ENCODE data around the gene CCDC33. TPM values are rescaled to one million over a fixed set of nuclear protein-coding genes. Genes with fewer than 3 reads are reported as not detected.
A peak's percentile ranks its signal among the peaks of the same experiment; 100 is the strongest.

Gene CCDC33
- total and polyA plus RNA-seq, 5 donors from 2014 or later: not detected

DNA sequence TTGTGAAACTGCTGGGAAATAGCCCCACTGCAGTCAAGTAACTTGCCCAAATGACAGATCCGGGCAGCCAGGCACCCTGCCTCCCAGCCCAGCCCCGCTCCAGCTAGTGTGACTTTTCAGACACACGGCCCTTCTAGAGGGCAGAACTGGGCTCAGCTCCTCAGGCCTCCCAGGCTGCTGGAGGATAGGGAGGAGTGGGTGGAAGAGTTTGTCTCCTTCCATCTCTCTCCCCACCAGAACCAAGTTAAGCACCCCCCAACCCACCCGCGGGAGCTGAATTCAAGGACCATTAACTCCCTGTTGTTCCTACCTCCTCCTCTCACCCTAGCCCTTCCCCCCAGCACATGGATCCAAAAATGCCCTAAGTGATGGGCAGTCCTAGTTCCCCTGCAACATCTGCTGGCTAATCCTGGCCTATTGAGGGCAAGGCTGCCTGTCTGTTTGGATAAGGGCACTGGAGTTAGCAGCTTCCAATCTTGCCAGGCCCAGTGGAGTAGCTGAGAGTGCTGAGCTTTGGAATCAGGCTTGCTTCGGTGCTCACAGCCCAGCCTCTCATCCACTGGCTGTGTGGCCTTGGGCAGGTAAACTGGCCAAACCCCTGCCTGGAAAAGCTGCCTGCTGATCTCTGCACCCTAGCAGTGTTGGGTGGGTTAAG, 3.1 kb downstream of the CCDC33 start:
- Mint-ChIP-seq H3K27me3 (peaks cover 19% of the 10 kb centered on the region), H3K9me3 (peaks cover 0 to 4% (median 0%) of the 10 kb centered on the region in 7 donors), H3K4me1 (no peaks in the 10 kb centered on the region), H3K36me3 (no peaks in the 10 kb centered on the region), H3K4me3 (no peak overlapping the region), H3K27ac (no peak overlapping the region)
- Histone ChIP-seq H3K4me3 (ENCODE audit: low read depth, low read length) (no peak overlapping the region), H3K9me3 (ENCODE audit: control insufficient read depth in 2 of 2, low read length in 2 of 2) (no peaks in the 10 kb centered on the region), H3K27ac (ENCODE audit: insufficient read depth, low read length, poor library complexity, severe bottlenecking) (no peak overlapping the region), H3K4me1 (ENCODE audit: control insufficient read depth, insufficient read depth, low read length, poor library complexity, severe bottlenecking) (no peaks in the 10 kb centered on the region), H3K36me3 (ENCODE audit: control insufficient read depth, insufficient read depth, low read length) (no peaks in the 10 kb centered on the region), H3K27me3 (ENCODE audit: control insufficient read depth, insufficient read depth, low read length) (no peaks in the 10 kb centered on the region)
- ATAC-seq (ENCODE audit: low read depth in 2 of 2): no peak
- DNase-seq: no peak

DNA sequence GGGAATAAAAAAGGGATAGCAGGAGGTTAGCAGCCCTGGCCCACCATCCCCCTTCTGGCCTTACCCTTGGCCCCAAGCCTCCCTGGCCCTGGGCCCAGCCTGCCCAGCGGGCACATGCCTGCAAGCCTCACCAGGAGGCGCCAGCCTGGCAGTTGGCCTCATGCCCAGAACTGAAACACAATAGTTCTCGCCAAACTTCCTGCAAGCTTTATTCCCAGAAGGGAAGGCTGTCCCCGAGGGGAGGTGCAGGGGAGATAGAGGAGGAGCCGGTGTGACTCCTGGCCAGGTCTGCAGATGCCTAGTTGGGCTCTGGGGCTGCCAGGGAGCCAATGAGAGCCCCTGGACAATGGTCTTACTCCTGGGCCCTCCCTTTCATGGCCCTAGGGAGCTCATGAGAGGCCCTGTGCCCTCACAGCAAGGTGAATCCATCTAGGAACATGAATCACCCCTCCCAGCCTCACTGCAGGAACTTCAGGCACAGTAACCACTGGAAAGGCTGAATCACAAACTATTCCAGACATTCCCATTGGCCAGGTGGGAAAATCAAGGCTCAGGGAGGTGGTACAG, 4.0 kb downstream of the CCDC33 start:
- Histone ChIP-seq H3K36me3 (ENCODE audit: control insufficient read depth, insufficient read depth, low read length) (no peaks in the 10 kb centered on the region), H3K4me1 (ENCODE audit: control insufficient read depth, insufficient read depth, low read length, poor library complexity, severe bottlenecking) (peaks cover 1% of the 10 kb centered on the region), H3K27ac (ENCODE audit: insufficient read depth, low read length, poor library complexity, severe bottlenecking) (no peak overlapping the region), H3K27me3 (ENCODE audit: control insufficient read depth, insufficient read depth, low read length) (no peaks in the 10 kb centered on the region), H3K4me3 (ENCODE audit: low read depth, low read length) (no peak overlapping the region), H3K9me3 (ENCODE audit: control insufficient read depth in 2 of 2, low read length in 2 of 2) (no peaks in the 10 kb centered on the region)
- Mint-ChIP-seq H3K9me3 (peaks cover 0 to 4% (median 0%) of the 10 kb centered on the region in 7 donors), H3K4me3 (no peak overlapping the region), H3K36me3 (no peaks in the 10 kb centered on the region), H3K27me3 (peaks cover 27% of the 10 kb centered on the region), H3K4me1 (peaks cover 0 to 6% (median 2%) of the 10 kb centered on the region in 4 donors), H3K27ac (no peak overlapping the region)
- DNase-seq (no peak), ATAC-seq (ENCODE audit: low read depth in 2 of 2) (no peak)

DNA sequence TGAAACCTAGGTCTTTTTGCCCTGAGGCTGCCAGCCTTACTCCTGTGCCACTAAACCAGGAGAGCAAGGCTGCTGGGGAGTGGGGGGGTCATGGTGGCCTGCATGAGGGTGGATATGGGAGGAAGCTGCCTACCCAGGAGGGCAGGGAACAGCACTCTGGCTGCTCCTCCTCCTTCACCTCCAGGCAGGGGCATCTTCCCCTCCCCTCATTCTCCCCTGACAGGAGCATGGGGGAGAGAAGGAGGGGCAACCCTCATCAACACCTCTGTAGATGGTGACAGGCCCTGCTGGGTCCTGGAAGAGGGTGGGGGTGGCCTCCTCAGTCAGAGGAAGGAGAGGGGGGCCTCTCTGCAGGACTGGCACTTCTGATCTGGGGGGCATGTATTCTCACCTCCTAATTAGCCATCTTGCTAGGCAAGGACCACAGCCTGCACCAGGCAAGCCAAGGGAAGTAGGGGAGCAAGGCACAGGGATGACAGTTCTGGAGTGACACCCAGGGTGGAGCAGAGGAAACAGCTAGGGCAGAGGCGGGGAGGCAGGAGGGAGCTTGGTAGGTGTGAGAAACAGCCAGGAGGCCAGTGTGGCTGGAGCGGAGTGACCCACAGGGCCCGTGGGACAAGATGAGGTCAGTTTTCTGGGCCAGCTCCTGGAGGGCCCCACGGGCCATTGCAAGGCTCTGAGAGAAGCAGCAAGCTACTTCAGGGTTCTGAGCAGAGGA, 4.9 kb downstream of the CCDC33 start:
- Histone ChIP-seq H3K36me3 (ENCODE audit: control insufficient read depth, insufficient read depth, low read length) (no peaks in the 10 kb centered on the region), H3K27me3 (ENCODE audit: control insufficient read depth, insufficient read depth, low read length) (no peaks in the 10 kb centered on the region), H3K4me1 (ENCODE audit: control insufficient read depth, insufficient read depth, low read length, poor library complexity, severe bottlenecking) (peaks cover 5% of the 10 kb centered on the region), H3K4me3 (ENCODE audit: low read depth, low read length) (no peak overlapping the region), H3K27ac (ENCODE audit: insufficient read depth, low read length, poor library complexity, severe bottlenecking) (no peak overlapping the region), H3K9me3 (ENCODE audit: control insufficient read depth in 2 of 2, low read length in 2 of 2) (no peaks in the 10 kb centered on the region)
- Mint-ChIP-seq H3K4me3 (no peak overlapping the region), H3K27me3 (peaks cover 30% of the 10 kb centered on the region), H3K27ac (peak overlapping the region in 1 of 3 donors; percentile 13), H3K4me1 (peaks cover 0 to 9% (median 2%) of the 10 kb centered on the region in 4 donors), H3K36me3 (no peaks in the 10 kb centered on the region), H3K9me3 (peaks cover 0 to 4% (median 0%) of the 10 kb centered on the region in 7 donors)
- ATAC-seq (ENCODE audit: low read depth in 2 of 2): no peak
- DNase-seq: no peak

DNA sequence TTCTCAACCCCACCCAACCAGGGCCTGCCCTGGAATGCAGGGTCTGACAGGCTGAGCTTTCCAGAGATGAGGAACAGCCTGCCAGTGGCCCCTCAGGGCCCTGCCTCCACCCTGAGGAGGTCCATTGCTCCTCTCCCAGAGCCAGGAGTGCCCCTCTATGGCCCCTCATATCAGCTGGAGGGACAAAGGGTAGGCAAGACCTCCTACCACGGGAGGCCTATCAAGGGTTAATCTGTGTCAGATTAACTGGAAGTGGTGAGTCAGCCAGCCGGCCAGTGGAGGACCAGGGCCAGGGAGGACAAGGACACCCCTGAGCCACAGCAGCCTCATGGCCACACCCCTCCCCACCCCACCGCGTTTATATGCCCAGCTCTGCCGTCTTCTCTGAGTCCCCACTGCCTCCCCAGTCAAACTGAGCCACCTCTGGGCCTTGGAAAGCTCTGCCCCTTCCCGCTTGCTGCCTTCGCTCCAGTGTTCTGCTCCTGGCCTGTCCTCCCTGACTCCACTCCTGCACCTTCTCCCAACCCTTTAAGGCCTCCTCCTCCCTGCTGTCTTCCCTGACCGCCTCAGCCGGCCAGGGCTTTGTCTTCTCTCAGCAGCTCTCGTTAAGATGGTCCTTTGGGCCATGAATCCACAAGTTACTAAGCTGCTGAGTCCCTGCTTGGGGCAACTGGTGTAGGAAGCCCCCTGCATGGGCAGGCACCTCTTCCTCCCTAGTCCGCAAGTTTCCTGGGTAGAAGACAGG, 6.5 kb downstream of the CCDC33 start:
- Histone ChIP-seq H3K36me3 (ENCODE audit: control insufficient read depth, insufficient read depth, low read length) (no peaks in the 10 kb centered on the region), H3K27ac (ENCODE audit: insufficient read depth, low read length, poor library complexity, severe bottlenecking) (no peak overlapping the region), H3K4me1 (ENCODE audit: control insufficient read depth, insufficient read depth, low read length, poor library complexity, severe bottlenecking) (peaks cover 5% of the 10 kb centered on the region), H3K9me3 (ENCODE audit: control insufficient read depth in 2 of 2, low read length in 2 of 2) (no peaks in the 10 kb centered on the region), H3K4me3 (ENCODE audit: low read depth, low read length) (no peak overlapping the region), H3K27me3 (ENCODE audit: control insufficient read depth, insufficient read depth, low read length) (no peaks in the 10 kb centered on the region)
- Mint-ChIP-seq H3K9me3 (peaks cover 0 to 3% (median 0%) of the 10 kb centered on the region in 7 donors), H3K36me3 (no peaks in the 10 kb centered on the region), H3K27me3 (peaks cover 40% of the 10 kb centered on the region), H3K4me1 (peaks cover 0 to 9% (median 2%) of the 10 kb centered on the region in 4 donors), H3K27ac (no peak overlapping the region), H3K4me3 (no peak overlapping the region)
- ATAC-seq (ENCODE audit: low read depth in 2 of 2): no peak
- DNase-seq: no peak

DNA sequence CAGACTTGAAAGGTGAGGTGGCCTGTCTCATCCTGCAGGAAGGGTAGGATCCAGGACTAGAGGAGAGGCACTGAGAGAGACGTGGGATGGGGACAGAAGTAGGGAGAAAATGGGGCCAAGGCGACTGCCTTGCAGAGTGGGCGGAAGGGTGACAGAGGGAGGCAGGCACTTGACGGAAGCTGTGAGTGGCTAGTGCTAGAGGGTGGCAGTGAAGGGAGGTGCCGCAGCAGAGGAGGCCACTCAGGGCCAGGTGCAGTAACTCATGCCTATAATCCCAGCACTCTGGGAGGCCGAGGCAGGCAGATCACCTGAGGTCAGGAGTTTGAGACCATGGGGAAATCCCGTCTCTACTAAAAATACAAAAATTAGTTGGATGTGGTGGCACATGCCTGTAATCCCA, 7.3 kb downstream of the CCDC33 start:
- Histone ChIP-seq H3K27me3 (ENCODE audit: control insufficient read depth, insufficient read depth, low read length) (no peaks in the 10 kb centered on the region), H3K36me3 (ENCODE audit: control insufficient read depth, insufficient read depth, low read length) (no peaks in the 10 kb centered on the region), H3K9me3 (ENCODE audit: control insufficient read depth in 2 of 2, low read length in 2 of 2) (no peaks in the 10 kb centered on the region), H3K4me1 (ENCODE audit: control insufficient read depth, insufficient read depth, low read length, poor library complexity, severe bottlenecking) (peaks cover 5% of the 10 kb centered on the region), H3K27ac (ENCODE audit: insufficient read depth, low read length, poor library complexity, severe bottlenecking) (no peak overlapping the region), H3K4me3 (ENCODE audit: low read depth, low read length) (no peak overlapping the region)
- no peaks in the 10 kb centered on the region for H3K36me3 Mint-ChIP-seq
- no peak for ATAC-seq (ENCODE audit: low read depth in 2 of 2)
- no peak for DNase-seq
- H3K27me3 Mint-ChIP-seq: peaks cover 39% of the 10 kb centered on the region
- H3K27ac Mint-ChIP-seq: no peak overlapping the region
- peaks cover 0 to 3% (median 0%) of the 10 kb centered on the region in 7 donors for H3K9me3 Mint-ChIP-seq
- H3K4me1 Mint-ChIP-seq: peaks cover 0 to 9% (median 2%) of the 10 kb centered on the region in 4 donors
- H3K4me3 Mint-ChIP-seq: no peak overlapping the region

DNA sequence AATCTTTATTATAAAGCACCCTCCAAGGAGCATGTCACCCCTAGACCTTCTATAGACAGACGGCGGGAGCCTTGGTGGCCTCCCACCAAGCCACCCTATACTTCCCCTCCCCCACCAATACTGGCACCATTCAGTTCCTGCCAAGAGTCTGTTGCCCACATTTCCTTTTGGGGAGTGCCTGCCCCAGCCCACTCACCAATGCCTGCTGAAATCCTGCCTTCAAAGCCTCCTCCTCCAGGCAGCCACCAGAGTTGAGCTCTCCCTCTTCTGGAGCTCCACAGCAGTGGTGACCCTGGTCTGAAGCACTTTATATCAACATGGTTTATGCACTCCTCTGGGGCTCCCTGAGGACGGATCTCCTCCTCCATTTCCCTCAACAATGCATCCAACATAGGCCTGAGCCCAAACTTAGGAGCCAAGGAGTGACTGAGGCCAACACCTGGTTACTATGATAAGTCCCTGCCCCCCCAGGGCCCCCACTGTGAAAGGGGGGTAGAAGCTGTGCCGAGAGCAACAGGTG, 8.8 kb downstream of the CCDC33 start:
- no peak overlapping the region for H3K27ac Mint-ChIP-seq
- H3K36me3 Mint-ChIP-seq: no peaks in the 10 kb centered on the region
- DNase-seq: no peak
- Histone ChIP-seq H3K36me3 (ENCODE audit: control insufficient read depth, insufficient read depth, low read length) (no peaks in the 10 kb centered on the region), H3K27ac (ENCODE audit: insufficient read depth, low read length, poor library complexity, severe bottlenecking) (no peak overlapping the region), H3K27me3 (ENCODE audit: control insufficient read depth, insufficient read depth, low read length) (no peaks in the 10 kb centered on the region), H3K9me3 (ENCODE audit: control insufficient read depth in 2 of 2, low read length in 2 of 2) (no peaks in the 10 kb centered on the region), H3K4me1 (ENCODE audit: control insufficient read depth, insufficient read depth, low read length, poor library complexity, severe bottlenecking) (peaks cover 5% of the 10 kb centered on the region), H3K4me3 (ENCODE audit: low read depth, low read length) (no peak overlapping the region)
- ATAC-seq (ENCODE audit: low read depth in 2 of 2): no peak
- H3K4me3 Mint-ChIP-seq: no peak overlapping the region
- peaks cover 0 to 3% (median 0%) of the 10 kb centered on the region in 7 donors for H3K9me3 Mint-ChIP-seq
- peaks cover 0 to 9% (median 2%) of the 10 kb centered on the region in 4 donors for H3K4me1 Mint-ChIP-seq
- H3K27me3 Mint-ChIP-seq: peaks cover 32% of the 10 kb centered on the region

DNA sequence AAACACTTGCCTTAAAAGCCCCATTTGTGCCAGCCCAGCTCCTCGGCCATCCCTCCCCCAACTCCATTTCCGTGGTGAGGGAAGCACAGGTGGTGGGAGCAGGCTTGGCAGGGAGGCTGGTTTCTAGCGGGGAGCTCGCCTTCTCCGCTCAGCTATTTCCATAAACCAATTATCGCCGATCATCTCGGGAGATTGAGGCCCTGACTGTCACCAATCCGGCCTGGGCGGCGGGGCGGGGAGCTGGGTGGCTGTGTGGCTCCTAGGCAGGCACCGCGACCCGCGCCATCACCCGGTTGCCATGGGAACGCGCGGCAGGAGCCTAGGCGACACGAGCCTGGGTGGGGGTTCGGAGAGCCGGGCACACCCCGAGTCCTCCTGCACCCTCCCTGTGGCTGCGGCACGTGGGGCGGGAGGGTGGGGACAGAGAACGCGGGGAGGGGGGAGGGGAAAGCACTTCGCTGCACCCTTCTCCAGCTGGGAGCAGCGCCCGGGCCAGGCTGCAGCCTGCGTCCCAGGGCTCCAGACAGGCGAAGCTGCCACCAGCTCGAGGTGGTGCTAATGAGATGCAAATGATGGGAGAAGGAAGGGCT, 9.3 kb downstream of the CCDC33 start:
- H3K36me3 ChIP-seq (ENCODE audit: control insufficient read depth, insufficient read depth, low read length): no peaks in the 10 kb centered on the region
- H3K36me3 Mint-ChIP-seq: no peaks in the 10 kb centered on the region
- ATAC-seq (ENCODE audit: low read depth in 2 of 2): no peak
- H3K4me1 Mint-ChIP-seq: peaks cover 0 to 9% (median 2%) of the 10 kb centered on the region in 4 donors
- H3K27ac Mint-ChIP-seq: no peak overlapping the region
- no peaks in the 10 kb centered on the region for H3K9me3 ChIP-seq (ENCODE audit: control insufficient read depth in 2 of 2, low read length in 2 of 2)
- no peaks in the 10 kb centered on the region for H3K27me3 ChIP-seq (ENCODE audit: control insufficient read depth, insufficient read depth, low read length)
- H3K27me3 Mint-ChIP-seq: peaks cover 32% of the 10 kb centered on the region
- peaks cover 5% of the 10 kb centered on the region for H3K4me1 ChIP-seq (ENCODE audit: control insufficient read depth, insufficient read depth, low read length, poor library complexity, severe bottlenecking)
- H3K27ac ChIP-seq (ENCODE audit: insufficient read depth, low read length, poor library complexity, severe bottlenecking): no peak overlapping the region
- no peak overlapping the region for H3K4me3 Mint-ChIP-seq
- no peak overlapping the region for H3K4me3 ChIP-seq (ENCODE audit: low read depth, low read length)
- DNase-seq: peak in 1 of 3 donors; percentile 31
- peaks cover 0 to 3% (median 0%) of the 10 kb centered on the region in 7 donors for H3K9me3 Mint-ChIP-seq
